Heart right ventricle (tissue), 16 donors: Measurements from ENCODE around the gene TMOD2. TPM values are rescaled to one million over a fixed set of nuclear protein-coding genes. Genes with fewer than 3 reads are reported as not detected.

Experiments
- ATAC-seq, 8 donors: fragments of 200-7000 bp; cut with Tn5 transposase; one replicate each; pipeline ENCODE4 v1.9.1; 2020; ENCODE audit warnings: mild to moderate bottlenecking in 8 of 8, moderate library complexity in 8 of 8, moderate number of reproducible peaks in 1 of 8
- DNase-seq, 2 donors: peaks; one replicate each; pipeline ENCODE4 v3.0.0-alpha.2; 2020
- H3K27ac ChIP-seq, 10 donors: fragments of 200-600 bp; sonication (generic) in 2 of 10; one replicate each; pipeline versions ENCODE4 v1.5.0 to v1.8.0; 2020 to 2022; ENCODE audit warnings: mild to moderate bottlenecking in 3 of 10
- H3K27me3 ChIP-seq, 7 donors: fragments of 200-600 bp; one replicate each; pipeline ENCODE4 v1.8.0; 2021 to 2022; ENCODE audit warnings: mild to moderate bottlenecking in 2 of 7
- H3K36me3 ChIP-seq, 9 donors: fragments of 200-600 bp; sonication (generic) in 1 of 9; one replicate each; pipeline versions ENCODE4 v1.5.0 to v1.8.0; 2020 to 2022; ENCODE audit warnings: mild to moderate bottlenecking in 2 of 9
- H3K4me1 ChIP-seq, 9 donors: fragments of 200-600 bp; sonication (generic) in 1 of 9; one replicate each; pipeline versions ENCODE4 v1.5.0 to v1.8.0; 2020 to 2022; ENCODE audit warnings: mild to moderate bottlenecking in 4 of 9
- H3K4me3 ChIP-seq, 10 donors: fragments of 200-600 bp; sonication (generic) in 2 of 10; one replicate each; pipeline versions ENCODE4 v1.5.0 to v1.8.0; 2020 to 2022; ENCODE audit warnings: mild to moderate bottlenecking in 7 of 10, moderate library complexity in 2 of 10
- H3K9me3 ChIP-seq, 11 donors: fragments of 200-600 bp in 10 of 11; sonication (generic) in 2 of 11; one replicate each; pipeline versions ENCODE4 v1.5.0 to v1.8.0; 2013 to 2022; ENCODE audit warnings: mild to moderate bottlenecking in 2 of 11, control low read depth in 1 of 11, moderate library complexity in 1 of 11
- WGBS, 2 donors: extraction: QIAGEN DNeasy Blood & Tissue Kit; methylation state at CpG; one replicate each; pipeline ENCODE4 v1.1.7; 2013; ENCODE audit warnings: inconsistent platforms in 1 of 2; 5-methylcytosine and 5-hydroxymethylcytosine counted together
- intact Hi-C, 10 donors: fragments of 100-400 bp; cut with DNase I; formaldehyde crosslinking; loops; one replicate each; pipeline versions ENCODE4 v1.11.1 to v1.14.2; 2022
- polyA plus RNA-seq, 2 donors: library from polyadenylated mRNA; stranded (reverse); fragments of 200-250 nt; gene quantifications; one replicate each; pipeline ENCODE4 v1.2.3, GENCODE V29; 2013
- total RNA-seq, 10 donors: library from RNA; stranded (reverse); fragmentation: NEBNext Ultra II Directional in 3 of 10; extraction: Animal tissue kit (Norgen Biotek cat#: 25700) in 3 of 10; gene quantifications; one replicate each; pipeline versions ENCODE4 v1.2.1 to v1.2.4, GENCODE V29; 2021 to 2023
- TF ChIP-seq, protein P1 (sequence below), 9 donors: fragments of 200-600 bp; sonication (generic) in 2 of 9; IDR thresholded peaks; one replicate each; pipeline versions ENCODE4 v1.5.0 to v1.8.0; 2021 to 2022; ENCODE audit warnings: antibody characterized with exemption in 9 of 9, mild to moderate bottlenecking in 5 of 9, moderate library complexity in 1 of 9
- donor health status: Arrhythmogenic right ventricular cardiomyopathy.
- donor health status: ischemic (EF 13 %, LVEDD 7.1; RV severe dilation, severe dysfunction).
- donor health status: healthy with polysubstance abuse.
- donor health status: DM: no; HTN: yes; CAD: no.
- donor health status: DM: no; HTN: no; CAD: no.
- donor health status: ischemic (EF 25% LVEDD 6.9; RV normal size, moderate dysfunction).
- donor health status: ischemic (EF 25% LVEDD 5.7; RV mildly dilated, moderate dysfunction).
- donor health status: healthy.
- donor health status: DM: yes; HTN: yes; CAD: no.
- donor health status: Ischemic cardiomyopathy.
- donor health status: ischemic (EF 35%, LVEDD 5.7; RV mildly dilated, moderate dysfunction).
- donor health status: nonischemic (EF 11% LVEDD 7.7; RV severe dilation, severe dysfunction).
- donor health status: DM: yes; HTN: yes; CAD: no.
- donor health status: PGD.
- donor health status: ischemic (EF 29% LVEDD 5.4; RV normal size, mild dysfunction).
- donor health status: nonischemic (EF 23%, LVEDD 6.1; RV moderate dilation, normal function).

TMOD2 gene
- total and polyA plus RNA-seq, 12 donors, result 1.5 to 8.5 (median 4.7) TPM

DNA sequence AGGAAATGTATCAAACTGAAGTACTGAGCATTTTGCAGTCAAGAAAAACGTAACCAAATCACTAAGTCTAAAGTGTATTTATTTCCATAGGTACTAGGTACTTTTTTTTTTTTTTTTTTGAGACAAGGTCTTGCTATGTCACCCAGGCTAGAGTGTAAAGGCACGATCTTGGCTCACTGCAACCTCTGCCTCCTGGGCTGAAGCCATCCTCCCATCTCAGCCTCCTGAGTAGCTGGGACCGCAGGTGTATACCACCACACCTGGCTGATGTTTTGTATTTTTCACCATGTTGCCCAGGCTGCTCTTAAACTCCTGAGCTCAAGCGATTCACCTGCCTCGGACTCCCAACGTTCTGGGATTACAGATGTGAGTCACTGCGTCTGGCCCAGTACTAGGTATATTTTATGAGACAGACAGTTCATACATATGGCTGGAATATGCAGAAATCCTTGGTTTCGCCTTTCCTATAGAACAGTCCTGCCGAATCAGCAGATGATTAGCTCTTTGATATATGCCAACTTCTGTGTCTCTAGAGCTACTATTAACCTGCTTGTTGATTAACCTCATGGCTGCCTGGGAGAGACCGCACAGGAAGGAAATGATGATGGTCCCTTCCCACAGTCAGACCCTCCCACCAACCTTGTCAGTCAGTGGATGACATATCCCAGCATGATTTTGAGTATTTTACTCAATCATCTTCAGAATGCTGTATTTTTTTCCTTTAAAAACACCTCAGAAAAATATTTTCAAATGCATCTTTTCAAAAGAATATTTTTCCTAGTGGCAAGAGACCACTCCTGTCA, 110.4 kb downstream of the TMOD2 start:
- peak in 2 of 8 donors; percentile 27 to 60 for ATAC-seq

DNA sequence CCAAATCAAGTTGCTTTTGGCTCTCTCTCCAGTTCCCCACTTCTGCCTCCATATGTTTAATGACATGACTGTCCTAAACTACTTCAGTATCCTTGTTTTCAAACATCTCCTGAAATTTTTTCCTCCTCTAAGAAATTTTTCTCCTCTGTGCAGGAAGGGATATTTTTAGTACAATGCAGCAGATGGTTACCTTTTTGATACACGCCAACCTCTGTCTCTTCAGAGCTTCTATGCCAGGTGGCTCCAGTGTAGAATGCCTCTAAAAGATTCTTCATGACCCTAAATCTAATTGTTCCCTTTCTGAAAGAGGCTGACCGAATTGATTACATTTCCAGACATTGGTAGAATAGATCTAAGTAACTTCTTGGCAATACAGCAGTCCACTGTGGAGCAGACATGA, 111.7 kb downstream of the TMOD2 start:
- peaks cover 0 to 22% (median 7%) of the 10 kb centered on the region in 9 donors for H3K4me1 ChIP-seq
- peaks cover 0 to 59% (median 22%) of the 10 kb centered on the region in 9 donors for H3K36me3 ChIP-seq
- 79 to 85% methylated on average over 2 of the region's 2 CpGs for WGBS, 2 donors
- intact Hi-C loops, result no loop called here
- TF ChIP-seq, protein P1, sequence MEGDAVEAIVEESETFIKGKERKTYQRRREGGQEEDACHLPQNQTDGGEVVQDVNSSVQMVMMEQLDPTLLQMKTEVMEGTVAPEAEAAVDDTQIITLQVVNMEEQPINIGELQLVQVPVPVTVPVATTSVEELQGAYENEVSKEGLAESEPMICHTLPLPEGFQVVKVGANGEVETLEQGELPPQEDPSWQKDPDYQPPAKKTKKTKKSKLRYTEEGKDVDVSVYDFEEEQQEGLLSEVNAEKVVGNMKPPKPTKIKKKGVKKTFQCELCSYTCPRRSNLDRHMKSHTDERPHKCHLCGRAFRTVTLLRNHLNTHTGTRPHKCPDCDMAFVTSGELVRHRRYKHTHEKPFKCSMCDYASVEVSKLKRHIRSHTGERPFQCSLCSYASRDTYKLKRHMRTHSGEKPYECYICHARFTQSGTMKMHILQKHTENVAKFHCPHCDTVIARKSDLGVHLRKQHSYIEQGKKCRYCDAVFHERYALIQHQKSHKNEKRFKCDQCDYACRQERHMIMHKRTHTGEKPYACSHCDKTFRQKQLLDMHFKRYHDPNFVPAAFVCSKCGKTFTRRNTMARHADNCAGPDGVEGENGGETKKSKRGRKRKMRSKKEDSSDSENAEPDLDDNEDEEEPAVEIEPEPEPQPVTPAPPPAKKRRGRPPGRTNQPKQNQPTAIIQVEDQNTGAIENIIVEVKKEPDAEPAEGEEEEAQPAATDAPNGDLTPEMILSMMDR (IDR thresholded peaks at IDR 0.05), result no peak
- H3K27ac ChIP-seq, result no peak overlapping the region
- no peaks in the 10 kb centered on the region for H3K9me3 ChIP-seq
- H3K27me3 ChIP-seq, result no peaks in the 10 kb centered on the region
- ATAC-seq (no peak), DNase-seq (no peak)
- H3K4me3 ChIP-seq, result no peak overlapping the region

More for the DNA sequence above, 110.4 kb downstream of the TMOD2 start:
- intact Hi-C loops, result no loop called here
- no peaks in the 10 kb centered on the region for H3K27me3 ChIP-seq
- H3K4me3 ChIP-seq, result no peak overlapping the region
- H3K36me3 ChIP-seq, result peaks cover 0 to 48% (median 22%) of the 10 kb centered on the region in 9 donors
- H3K27ac ChIP-seq, result no peak overlapping the region
- TF ChIP-seq, protein P1 (IDR thresholded peaks at IDR 0.05), result no peak
- WGBS, 2 donors, result 87 to 91% methylated on average over 10 of the region's 10 CpGs
- no peaks in the 10 kb centered on the region for H3K9me3 ChIP-seq
- H3K4me1 ChIP-seq, result peaks cover 0 to 31% (median 7%) of the 10 kb centered on the region in 9 donors
- no peak for DNase-seq

DNA sequence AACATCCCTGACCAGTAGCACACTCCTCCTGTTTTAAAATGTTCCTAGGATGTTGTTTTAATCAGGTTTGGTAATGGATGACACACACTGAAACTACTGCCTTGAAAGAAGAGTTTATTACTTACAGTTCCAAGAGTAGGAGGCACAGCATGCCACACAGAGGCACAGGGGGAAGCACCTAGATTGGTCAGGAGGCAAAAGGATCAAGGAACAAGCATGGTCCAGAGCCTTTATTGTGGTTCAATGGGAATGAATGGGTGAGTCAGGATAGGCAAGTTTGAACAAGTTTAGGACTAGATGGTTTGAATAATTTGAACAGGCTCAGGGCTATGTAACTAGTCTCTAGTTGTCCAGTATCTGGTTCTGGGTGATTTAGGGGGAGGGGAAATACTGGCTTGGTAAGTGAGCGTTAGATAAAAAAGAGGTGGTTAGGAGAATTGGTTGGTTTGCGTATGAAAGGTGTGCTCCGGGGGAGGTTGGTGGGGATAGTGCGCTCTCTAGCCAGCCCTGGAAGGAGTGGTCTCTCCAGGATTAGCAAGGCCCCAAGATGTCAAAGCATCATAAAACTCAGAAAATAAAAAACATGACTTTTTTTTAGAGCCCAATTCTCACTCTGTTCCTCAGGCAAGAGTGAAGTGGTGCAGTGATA, 113.1 kb downstream of the TMOD2 start:
- H3K27me3 ChIP-seq, result no peaks in the 10 kb centered on the region
- intact Hi-C loops, result no loop called here
- H3K36me3 ChIP-seq, result peaks cover 0 to 71% (median 26%) of the 10 kb centered on the region in 9 donors
- H3K27ac ChIP-seq, result no peak overlapping the region
- ATAC-seq (no peak), DNase-seq (no peak)
- H3K4me1 ChIP-seq, result peaks cover 0 to 22% (median 7%) of the 10 kb centered on the region in 9 donors
- TF ChIP-seq, protein P1 (IDR thresholded peaks at IDR 0.05), result no peak
- H3K4me3 ChIP-seq, result no peak overlapping the region
- H3K9me3 ChIP-seq, result no peaks in the 10 kb centered on the region
- WGBS, 2 donors, result 97 to 99% methylated on average over 4 of the region's 4 CpGs

DNA sequence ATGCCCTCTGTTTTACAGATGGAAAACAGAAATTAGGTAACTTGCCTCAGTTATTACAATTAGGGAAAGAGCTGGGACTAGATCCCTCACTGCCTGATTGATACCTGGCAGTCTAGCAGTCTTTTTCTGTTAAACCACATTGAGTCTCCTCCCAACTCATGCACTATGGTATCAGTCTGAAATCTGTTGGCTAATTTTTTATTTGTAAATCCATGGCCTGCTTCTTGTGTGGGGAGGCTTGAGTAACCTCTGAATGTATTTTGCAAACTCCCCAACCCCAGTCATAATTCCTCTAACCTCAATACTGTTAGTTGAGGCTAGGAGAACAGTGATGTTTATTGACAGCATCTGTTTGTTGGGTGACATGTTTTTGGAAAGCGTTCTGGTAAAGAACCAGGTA, 113.9 kb downstream of the TMOD2 start:
- H3K36me3 ChIP-seq, result peaks cover 0 to 79% (median 34%) of the 10 kb centered on the region in 9 donors
- no peaks in the 10 kb centered on the region for H3K27me3 ChIP-seq
- H3K4me1 ChIP-seq, result peaks cover 0 to 22% (median 7%) of the 10 kb centered on the region in 9 donors
- DNase-seq (no peak), ATAC-seq (no peak)
- H3K9me3 ChIP-seq, result peaks cover 0 to 5% (median 0%) of the 10 kb centered on the region in 11 donors
- intact Hi-C loops, result no loop called here
- TF ChIP-seq, protein P1 (IDR thresholded peaks at IDR 0.05), result no peak
- no peak overlapping the region for H3K27ac ChIP-seq
- WGBS, 2 donors, result 97% methylated on average over 1 of the region's 1 CpG
- H3K4me3 ChIP-seq, result no peak overlapping the region

Other genes with a start within 250 kb of the TMOD2 start
- gene DMXL2, start 128.8 kb upstream of the TMOD2 start, total RNA-seq, result 10 to 100 TPM in 1 of 10 donors, 1 to 10 TPM in 9; 4.5 to 18.6 (median 6.9) TPM
- 1 to 10 TPM; 6.6 to 9.4 TPM for gene DMXL2, start 128.8 kb upstream of the TMOD2 start, polyA plus RNA-seq
- gene SCG3, start 70.1 kb upstream of the TMOD2 start, total RNA-seq, result under 1 TPM in 1 of 10 donors, not detected in 9; 0.13 TPM
- gene SCG3, start 70.1 kb upstream of the TMOD2 start, polyA plus RNA-seq, result under 1 TPM in 1 of 2 donors, not detected in 1; 0.04 TPM
- gene LYSMD2, start 13.9 kb upstream of the TMOD2 start, total RNA-seq, result 1 to 10 TPM; 1.7 to 8.6 (median 3.9) TPM
- 1 to 10 TPM; 5.0 to 8.6 TPM for gene LYSMD2, start 13.9 kb upstream of the TMOD2 start, polyA plus RNA-seq
- 10 to 100 TPM; 15.2 to 28.7 (median 18.2) TPM for gene TMOD3, start 78.1 kb downstream of the TMOD2 start, total RNA-seq
- 10 to 100 TPM in 1 of 2 donors, 1 to 10 TPM in 1; 5.4 to 21.6 TPM for gene TMOD3, start 78.1 kb downstream of the TMOD2 start, polyA plus RNA-seq
- 1 to 10 TPM; 6.6 to 9.1 (median 8.2) TPM for gene LEO1, start 220.2 kb downstream of the TMOD2 start, total RNA-seq
- gene LEO1, start 220.2 kb downstream of the TMOD2 start, polyA plus RNA-seq, result 1 to 10 TPM; 6.9 to 8.8 TPM